GM21381 (cell line): Measurements from ENCODE around the gene CPA2.
"Not testable (repeated sequence)": the region's sequence is repeated elsewhere in the genome, so short reads cannot be mapped to it uniquely, and the experiment has no call there.

Experiments
- ATAC-seq: cut with Tn5 transposase; IDR thresholded peaks from one replicate; pipeline ENCODE4 v1.9.1; 2021; ENCODE audit warnings: mild to moderate bottlenecking, moderate library complexity; ENCODE audit not compliant: unreplicated experiment

Gene CPA2

DNA sequence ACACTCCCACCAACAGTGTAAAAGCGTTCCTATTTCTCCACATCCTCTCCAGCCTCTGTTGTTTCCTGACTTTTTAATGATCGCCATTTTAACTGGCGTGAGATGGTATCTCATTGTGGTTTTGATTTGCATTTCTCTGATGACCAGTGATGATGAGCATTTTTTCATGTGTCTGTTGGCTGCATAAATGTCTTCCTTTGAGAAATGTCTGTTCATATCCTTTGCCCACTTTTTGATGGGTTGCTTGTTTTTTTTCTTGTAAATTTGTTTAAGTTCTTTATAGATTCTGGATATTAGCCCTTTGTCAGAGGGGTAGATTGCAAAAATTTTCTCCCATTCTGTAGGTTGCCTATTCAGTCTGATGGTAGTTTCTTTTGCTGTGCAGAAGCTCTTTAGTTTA is 17.0 kb upstream of the CPA2 start:
- ATAC-seq = not testable (repeated sequence)

DNA sequence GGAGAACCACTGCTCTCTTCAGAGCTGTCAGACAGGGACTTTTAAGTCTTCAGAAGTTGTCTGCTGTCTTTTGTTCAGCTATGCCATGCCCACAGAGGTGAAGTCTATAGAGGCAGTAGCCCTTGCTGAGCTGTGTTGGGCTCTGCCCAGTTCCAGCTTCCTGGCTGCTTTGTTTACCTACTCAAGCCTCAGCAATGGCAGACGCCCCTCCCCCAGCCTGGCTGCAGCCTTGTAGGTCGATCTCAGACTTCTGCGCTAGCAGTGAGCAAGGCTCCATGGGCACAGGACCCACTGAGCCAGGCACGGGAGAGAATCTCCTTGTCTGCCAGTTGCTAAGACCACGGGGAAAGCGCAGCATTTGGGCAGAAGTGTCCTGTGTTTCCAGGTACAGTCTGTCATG is 12.1 kb upstream of the CPA2 start:
- no peak for ATAC-seq

GRCh38 chr7:130256704-130257103 is 10.0 kb upstream of the CPA2 start:
- no peak for ATAC-seq

DNA sequence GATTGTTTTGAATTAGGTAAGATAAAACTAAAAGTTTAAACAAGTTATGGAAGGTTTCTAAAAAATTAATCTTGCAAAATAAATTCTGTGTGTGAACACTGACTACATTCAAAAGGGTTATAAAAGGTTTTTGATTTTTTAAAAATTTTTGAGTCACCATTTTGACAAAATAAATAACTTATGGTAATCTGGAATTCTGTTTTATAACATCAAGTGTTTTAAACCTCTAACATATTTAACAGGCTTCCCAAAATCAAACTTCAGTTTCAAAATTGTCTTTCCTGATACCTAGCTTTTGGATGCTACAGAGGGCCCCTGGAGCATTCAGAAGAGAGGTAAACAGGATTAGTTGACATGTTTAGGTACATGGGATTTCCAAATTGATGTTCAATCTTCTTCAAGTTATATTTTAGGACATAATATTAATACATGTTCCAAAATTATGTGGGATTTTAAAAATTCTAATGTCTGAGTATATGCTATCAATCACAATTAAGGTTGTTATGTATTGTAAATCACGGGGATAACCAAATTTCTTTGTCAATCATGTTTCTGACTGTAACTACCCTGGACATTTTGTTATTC is 8.1 kb upstream of the CPA2 start:
- no peak for ATAC-seq

GRCh38 chr7:130262448-130262847 is 4.2 kb upstream of the CPA2 start:
- no peak for ATAC-seq

GRCh38 chr7:130263130-130263529 is 3.5 kb upstream of the CPA2 start:
- no peak for ATAC-seq

- no peak for ATAC-seq
Measured at GRCh38 chr7:130266961-130267321, 278 bp downstream of the CPA2 start.

- no peak for ATAC-seq
Measured at GRCh38 chr7:130268463-130269317, 2.0 kb downstream of the CPA2 start.

DNA sequence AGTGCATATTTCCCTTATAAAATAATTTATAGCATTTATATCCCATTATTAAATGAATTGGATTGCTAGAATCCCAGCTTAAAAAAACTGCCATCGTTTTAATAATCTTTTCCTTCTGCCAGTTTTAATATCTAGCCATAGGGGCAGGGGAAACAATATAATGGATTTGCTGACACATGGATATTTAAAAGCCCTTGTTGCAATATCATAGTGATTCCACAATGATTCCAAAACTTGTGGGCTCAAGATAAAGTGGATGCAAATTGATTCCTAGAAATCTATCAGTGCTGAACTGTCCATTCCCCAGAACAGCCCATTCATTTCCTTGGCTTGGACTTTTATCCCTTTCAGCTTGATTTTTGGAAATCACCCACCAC is 2.6 kb downstream of the CPA2 start:
- ATAC-seq = no peak

DNA sequence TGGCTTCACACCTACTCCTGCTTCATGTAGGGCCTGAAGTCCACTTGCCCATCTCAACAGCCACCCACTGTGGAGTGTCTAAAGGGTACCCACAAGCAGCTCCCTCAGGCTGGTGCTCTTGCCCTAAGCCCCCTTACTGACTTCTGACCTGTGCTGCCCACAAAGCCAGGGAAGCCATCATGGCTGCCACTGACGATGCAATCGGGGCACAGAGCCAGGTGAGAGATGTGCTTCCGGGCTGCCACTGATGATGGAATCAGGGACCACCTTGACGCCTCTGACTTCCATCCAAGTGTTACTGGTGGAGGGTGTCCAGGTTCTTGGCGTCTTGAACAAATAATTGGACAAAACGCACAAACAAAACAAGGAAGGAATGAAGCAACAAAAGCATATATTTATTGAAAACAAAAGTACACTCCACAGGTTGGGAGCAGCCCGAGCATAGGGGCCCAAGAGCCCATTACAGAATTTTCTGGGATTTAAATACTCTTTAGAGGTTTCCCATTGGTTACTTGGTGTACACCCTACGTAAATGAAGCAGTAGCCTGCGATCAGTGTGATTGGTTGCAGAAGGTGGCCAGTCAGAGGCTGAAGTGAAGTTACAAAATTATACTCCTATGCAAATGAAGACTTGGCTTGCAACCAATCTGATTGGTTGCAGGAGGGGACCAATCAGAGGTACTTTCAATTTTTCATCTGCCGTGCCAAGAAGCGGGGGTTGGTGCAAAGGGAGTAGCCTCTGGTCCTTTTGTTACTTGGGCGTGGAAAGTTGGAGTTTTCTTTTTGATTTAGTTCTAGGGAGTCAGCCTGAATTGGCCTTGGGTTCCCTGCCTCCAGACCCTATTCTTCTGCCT is 4.5 kb downstream of the CPA2 start:
- ATAC-seq = no peak

- no peak for ATAC-seq
Measured at GRCh38 chr7:130272381-130273080, 5.9 kb downstream of the CPA2 start.

- ATAC-seq = no peak
Measured at GRCh38 chr7:130273081-130273932, 6.6 kb downstream of the CPA2 start.

GRCh38 chr7:130273933-130274255 is 7.2 kb downstream of the CPA2 start:
- no peak for ATAC-seq

DNA sequence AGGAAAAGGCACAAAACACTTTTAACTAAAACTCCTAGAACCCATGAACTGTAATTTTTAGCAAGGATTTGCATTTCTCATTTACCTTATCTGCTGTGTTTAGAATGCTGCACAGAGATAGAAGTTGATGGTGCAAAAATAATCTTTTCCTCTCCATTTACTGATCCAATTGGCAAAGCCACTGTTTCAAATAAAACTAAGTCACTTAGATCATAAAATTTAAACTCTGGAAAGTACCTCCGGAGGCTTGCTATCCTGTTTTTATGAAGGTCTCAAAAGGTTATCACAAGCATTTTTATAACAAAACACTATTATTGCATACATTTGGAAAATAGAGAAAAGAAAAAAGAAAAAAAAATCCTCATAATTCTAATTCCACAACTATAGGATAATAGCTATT is 7.6 kb downstream of the CPA2 start:
- ATAC-seq = no peak

- ATAC-seq = no peak
Measured at GRCh38 chr7:130274983-130275591, 8.4 kb downstream of the CPA2 start.

DNA sequence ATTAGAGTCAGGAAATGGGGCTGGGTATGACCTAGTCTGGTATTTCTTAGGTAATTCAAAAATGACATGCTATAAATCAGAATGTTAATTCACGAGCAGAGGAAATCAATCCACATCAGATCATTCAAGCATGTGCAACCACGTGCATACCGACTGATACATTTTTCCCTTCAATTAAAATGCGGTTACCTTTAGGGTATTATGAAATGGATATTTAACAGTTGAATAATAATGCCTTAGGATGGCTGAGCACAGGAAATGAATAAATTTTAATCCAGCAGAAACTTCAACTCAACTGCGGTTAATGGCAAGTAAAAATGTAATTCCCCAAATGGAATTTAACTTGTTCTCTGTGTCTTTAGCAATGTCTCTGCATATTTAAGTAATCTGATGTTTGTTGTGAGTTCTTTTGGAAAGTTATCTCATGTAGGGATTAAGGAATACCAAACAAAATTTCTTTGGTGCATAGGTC is 9.2 kb downstream of the CPA2 start:
- ATAC-seq = no peak

DNA sequence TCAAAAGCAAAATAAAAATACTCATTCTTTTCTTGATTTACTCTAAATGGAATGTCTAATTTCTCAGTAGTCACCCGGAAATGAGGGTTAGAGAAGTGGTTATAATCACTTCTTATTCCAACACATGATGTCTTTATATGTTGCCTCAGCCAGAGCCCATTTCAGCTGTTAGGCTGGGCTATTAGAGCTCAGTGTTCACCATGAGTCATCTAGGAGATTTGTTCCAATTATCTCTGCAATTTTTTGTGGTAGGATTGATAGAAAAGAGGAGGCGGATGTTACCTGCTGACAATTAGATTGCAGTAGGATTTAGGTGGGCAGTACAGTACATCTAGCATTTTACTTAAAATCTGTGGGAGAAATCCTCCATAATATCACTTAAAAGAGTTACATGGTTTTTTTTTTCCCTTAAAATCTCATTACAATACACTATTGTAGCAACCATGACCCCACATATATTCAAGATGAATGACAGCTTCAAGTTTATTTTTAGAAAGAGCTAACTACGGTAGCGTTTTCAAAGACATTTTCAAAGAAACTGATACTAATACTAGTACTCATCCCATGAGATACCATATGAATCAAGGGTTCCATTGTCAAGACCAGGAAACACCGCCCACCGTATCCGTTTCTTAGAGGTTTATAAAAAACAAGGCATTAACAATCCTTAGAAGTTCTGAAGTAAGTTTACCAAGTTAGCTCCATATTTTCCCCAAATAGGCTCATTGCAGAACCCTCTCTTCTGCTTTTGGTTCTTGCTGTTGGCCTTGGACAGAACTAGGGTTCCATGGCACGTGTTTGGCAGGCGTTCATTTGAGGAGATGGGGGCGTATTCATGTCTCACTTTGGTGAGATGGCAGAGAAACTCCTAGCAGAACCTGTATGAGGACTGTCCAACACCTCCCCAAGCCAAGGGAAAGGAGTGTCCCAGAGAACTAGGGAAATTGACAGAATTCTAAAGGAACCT is 10.4 kb downstream of the CPA2 start:
- ATAC-seq = no peak

DNA sequence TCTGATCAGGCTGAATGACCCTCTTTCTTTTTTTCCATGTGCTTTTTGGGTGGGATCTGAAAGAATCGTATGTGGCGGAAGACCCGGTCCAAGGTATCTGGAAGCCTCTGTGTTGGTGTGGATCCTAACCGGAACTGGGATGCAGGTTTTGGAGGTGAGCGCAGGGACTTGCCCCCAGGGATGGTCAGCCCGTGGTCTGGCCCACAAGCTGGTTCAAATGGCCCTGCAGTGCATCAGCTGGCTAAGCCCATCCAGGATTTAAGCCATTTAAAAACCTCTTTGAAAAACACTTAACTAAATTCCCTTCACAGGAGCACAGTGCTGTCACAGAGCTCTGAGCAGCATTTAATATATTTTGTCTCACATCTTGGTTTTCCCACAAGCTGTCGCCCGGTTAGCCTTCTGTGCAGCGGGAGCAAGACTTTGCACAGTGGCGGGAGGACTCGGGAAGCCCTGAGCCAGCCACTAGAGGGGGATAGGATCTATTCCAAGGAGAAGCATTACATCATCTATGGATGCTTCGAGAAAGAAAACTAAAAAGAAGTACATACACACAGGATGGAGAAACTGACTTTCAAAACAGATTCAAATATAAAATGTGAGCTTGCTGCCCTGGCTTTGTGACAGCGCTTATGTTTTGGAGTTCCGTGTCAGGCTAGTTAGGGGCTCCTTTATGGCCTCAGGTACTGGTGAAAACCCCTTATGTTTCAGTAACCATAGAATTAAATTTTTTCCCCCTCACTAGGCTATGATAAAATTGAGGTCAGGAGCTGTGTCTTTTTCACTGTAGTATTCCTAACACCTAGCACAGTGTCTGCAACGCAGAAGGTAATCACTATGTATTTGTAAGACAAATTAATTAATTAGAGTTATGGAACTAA is 11.3 kb downstream of the CPA2 start:
- ATAC-seq = no peak
